CD4-positive, alpha-beta memory T cell (primary cell): ENCODE results near the gene ARG1. TPM values are rescaled to one million over a fixed set of nuclear protein-coding genes. Genes with fewer than 3 reads are reported as not detected.
A peak's percentile ranks its signal among the peaks of the same experiment; 100 is the strongest.

ENCODE experiments used
- CTCF ChIA-PET: fragments of 350-600 bp; sonication (Branson Sonifier 250); formaldehyde crosslinking; loops from one replicate; lab custom pipeline; 2021; ENCODE audit warnings: inconsistent platforms; ENCODE audit not compliant: partially characterized antibody; lab: Charles Lee
- POLR2A ChIA-PET: fragments of 350-600 bp; sonication (Branson Sonifier 250); formaldehyde crosslinking; loops from one replicate; lab custom pipeline; 2021; ENCODE audit not compliant: partially characterized antibody; lab: Charles Lee
- DNase-seq, 5 donors: peaks; one replicate each; pipeline versions ENCODE4 v3.0.0 to v3.0.0-alpha.2; 2020 to 2022; ENCODE audit warnings: mixed read lengths in 1 of 5
- H3K27ac ChIP-seq: one replicate; pipeline ENCODE4 v1.7.0; 2013; ENCODE audit warnings: low read depth, low read length
- H3K27me3 ChIP-seq: 2 replicates; pipeline ENCODE4 v1.7.0; 2013; ENCODE audit warnings: mild to moderate bottlenecking, low read length, moderate library complexity; ENCODE audit not compliant: insufficient read depth
- H3K36me3 ChIP-seq: 2 replicates; pipeline ENCODE4 v1.7.0; 2013; ENCODE audit warnings: mild to moderate bottlenecking, low read length, moderate library complexity; ENCODE audit not compliant: insufficient read depth
- H3K4me1 ChIP-seq: 2 replicates; pipeline ENCODE4 v1.7.0; 2013; ENCODE audit warnings: mild to moderate bottlenecking, low read length, moderate library complexity; ENCODE audit not compliant: insufficient read depth
- H3K4me3 ChIP-seq, 2 donors: one replicate each; pipeline ENCODE4 v1.7.0; 2013; ENCODE audit warnings: low read length in 2 of 2, mild to moderate bottlenecking in 1 of 2
- H3K9me3 ChIP-seq, 2 donors: one replicate each; pipeline ENCODE4 v1.7.0; 2013; ENCODE audit warnings: low read length in 2 of 2, control low read depth in 1 of 2; ENCODE audit not compliant: control insufficient read depth in 1 of 2
- H3K27ac Mint-ChIP-seq, 7 donors: one replicate each; pipeline ENCODE4 v1.8.0; 2020 to 2021; ENCODE audit warnings: mixed read lengths in 7 of 7, mild to moderate bottlenecking in 6 of 7, inconsistent platforms in 3 of 7, moderate library complexity in 3 of 7
- H3K27me3 Mint-ChIP-seq, 2 donors: one replicate each; pipeline ENCODE4 v1.8.0; 2020 to 2021; ENCODE audit warnings: mixed read lengths in 2 of 2
- H3K36me3 Mint-ChIP-seq, 2 donors: one replicate each; pipeline ENCODE4 v1.8.0; 2020 to 2021; ENCODE audit warnings: mixed read lengths in 2 of 2, inconsistent platforms in 1 of 2, mild to moderate bottlenecking in 1 of 2
- H3K4me1 Mint-ChIP-seq, 4 donors: one replicate each; pipeline ENCODE4 v1.8.0; 2020 to 2021; ENCODE audit warnings: mixed read lengths in 4 of 4, mild to moderate bottlenecking in 1 of 4
- H3K4me3 Mint-ChIP-seq, 8 donors: one replicate each; pipeline ENCODE4 v1.8.0; 2020 to 2021; ENCODE audit warnings: mixed read lengths in 8 of 8, mild to moderate bottlenecking in 7 of 8, moderate library complexity in 6 of 8, inconsistent platforms in 3 of 8
- H3K9me3 Mint-ChIP-seq, 8 donors: one replicate each; pipeline ENCODE4 v1.8.0; 2020 to 2021; ENCODE audit warnings: mixed read lengths in 8 of 8, mild to moderate bottlenecking in 5 of 8, inconsistent platforms in 3 of 8, moderate library complexity in 1 of 8
- intact Hi-C: fragments of 100-400 bp; cut with micrococcal nuclease; formaldehyde crosslinking; loops from one replicate; pipeline ENCODE4 v1.15.1; 2023
- polyA plus RNA-seq, 2 donors: library from polyadenylated mRNA; unstranded; fragments of 300-500 nt; fragmentation: Illumina TruSeq; gene quantifications; one replicate each; pipeline ENCODE4 v1.2.3, GENCODE V29; 2021
- total RNA-seq, 2 experiments: library from RNA; stranded (reverse); gene quantifications; one replicate each; pipeline ENCODE4 v1.2.3, GENCODE V29; 2021

ARG1 gene
- total and polyA plus RNA-seq, 4 experiments from 2014 or later: 1.0 TPM; not detected in 3

GRCh38 chr6:131597446-131597845, 24.4 kb downstream of the ARG1 start:
- intact Hi-C loops: loop anchor here (1.0 to 2.0 kb wide), 2 partner anchors 399 to 712 kb away; no protein-coding TSS in a partner anchor
- Histone ChIP-seq H3K9me3 (no peaks in the 10 kb centered on the region), H3K27me3 (no peaks in the 10 kb centered on the region), H3K4me1 (no peaks in the 10 kb centered on the region), H3K27ac (no peak overlapping the region), H3K4me3 (no peak overlapping the region), H3K36me3 (peaks cover 56% of the 10 kb centered on the region)
- peaks cover 57 to 79% of the 10 kb centered on the region in 2 donors for H3K36me3 Mint-ChIP-seq
- no peak overlapping the region for H3K4me3 Mint-ChIP-seq
- no peaks in the 10 kb centered on the region for H3K27me3 Mint-ChIP-seq
- ChIA-PET CTCF (interaction anchor here (0.7 to 1.2 kb wide), 6 partner anchors 16 to 713 kb away, joined by 3 to 8 read pairs (median 3); partner anchors contain the start of gene MED23), POLR2A (no interaction called here)
- peak in 2 of 5 donors; percentile 8 to 11 for DNase-seq
- H3K27ac Mint-ChIP-seq: no peak overlapping the region
- peaks cover 0 to 2% (median under 1%) of the 10 kb centered on the region in 4 donors for H3K4me1 Mint-ChIP-seq
- no peaks in the 10 kb centered on the region for H3K9me3 Mint-ChIP-seq

DNA sequence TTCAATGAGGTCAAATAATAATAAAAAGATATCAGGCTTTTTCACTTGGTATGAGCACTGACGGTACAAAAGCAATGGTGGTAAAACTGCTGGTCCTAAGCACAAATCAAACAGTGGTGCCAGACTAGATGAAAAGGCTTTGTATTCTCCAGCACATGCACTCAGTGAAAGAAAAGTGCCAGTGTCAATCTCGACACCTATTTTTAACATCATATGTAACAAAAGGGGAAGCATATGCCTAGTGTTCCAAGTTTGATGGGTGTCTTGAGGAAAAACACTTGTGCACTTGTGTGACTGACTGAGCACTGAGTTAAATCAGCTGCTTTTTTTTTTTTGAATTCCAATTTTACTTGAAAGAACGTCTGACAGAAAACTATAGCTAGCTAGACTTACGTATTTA, 27.7 kb downstream of the ARG1 start:
- H3K36me3 Mint-ChIP-seq: peaks cover 49 to 76% of the 10 kb centered on the region in 2 donors
- H3K27ac Mint-ChIP-seq: no peak overlapping the region
- peaks cover 0 to 2% (median under 1%) of the 10 kb centered on the region in 4 donors for H3K4me1 Mint-ChIP-seq
- H3K27me3 ChIP-seq: no peaks in the 10 kb centered on the region
- intact Hi-C loops: no loop called here
- H3K9me3 Mint-ChIP-seq: no peaks in the 10 kb centered on the region
- no peak overlapping the region for H3K27ac ChIP-seq
- ChIA-PET CTCF (interaction anchor here (0.7 to 3.2 kb wide), 4 partner anchors 9 to 715 kb away, joined by 3 to 12 read pairs (median 6); partner anchors contain the start of gene MED23), POLR2A (no interaction called here)
- no peaks in the 10 kb centered on the region for H3K9me3 ChIP-seq
- no peaks in the 10 kb centered on the region for H3K4me1 ChIP-seq
- H3K4me3 Mint-ChIP-seq: no peak overlapping the region
- no peak for DNase-seq
- H3K36me3 ChIP-seq: peaks cover 48% of the 10 kb centered on the region
- H3K27me3 Mint-ChIP-seq: no peaks in the 10 kb centered on the region
- no peak overlapping the region for H3K4me3 ChIP-seq

GRCh38 chr6:131602781-131603312, 29.8 kb downstream of the ARG1 start:
- CTCF ChIA-PET: interaction anchor here (1.1 to 2.3 kb wide), 2 partner anchors 25 to 718 kb away, joined by 3 to 8 read pairs; partner anchors contain the start of gene MED23
- no peak overlapping the region for H3K27ac Mint-ChIP-seq
- intact Hi-C loops: no loop called here
- no peaks in the 10 kb centered on the region for H3K27me3 ChIP-seq
- DNase-seq: no peak
- peaks cover 51 to 74% of the 10 kb centered on the region in 2 donors for H3K36me3 Mint-ChIP-seq
- POLR2A ChIA-PET: no interaction called here
- peaks cover 57% of the 10 kb centered on the region for H3K36me3 ChIP-seq
- H3K4me1 ChIP-seq: no peaks in the 10 kb centered on the region
- peak overlapping the region in 1 of 8 donors; percentile 6 for H3K4me3 Mint-ChIP-seq
- no peak overlapping the region for H3K4me3 ChIP-seq
- no peak overlapping the region for H3K27ac ChIP-seq
- peaks cover 0 to 2% (median 0%) of the 10 kb centered on the region in 4 donors for H3K4me1 Mint-ChIP-seq
- no peaks in the 10 kb centered on the region for H3K27me3 Mint-ChIP-seq
- no peaks in the 10 kb centered on the region for H3K9me3 ChIP-seq
- H3K9me3 Mint-ChIP-seq: no peaks in the 10 kb centered on the region

GRCh38 chr6:131613296-131613925, 40.4 kb downstream of the ARG1 start:
- POLR2A ChIA-PET: interaction anchor here (1.3 to 3.3 kb wide), 2 partner anchors 14 to 15 kb away, joined by 3 to 16 read pairs; partner anchors contain the start of gene MED23

GRCh38 chr6:131615275-131615674, 42.2 kb downstream of the ARG1 start:
- no peaks in the 10 kb centered on the region for H3K4me1 ChIP-seq
- POLR2A ChIA-PET: interaction anchor here (3.3 kb wide), 1 partner anchor 13 kb away, joined by 16 read pairs; the partner anchor contains the start of gene MED23
- DNase-seq: no peak
- no peak overlapping the region for H3K27ac Mint-ChIP-seq
- no peak overlapping the region for H3K4me3 Mint-ChIP-seq
- no peak overlapping the region for H3K4me3 ChIP-seq
- no peaks in the 10 kb centered on the region for H3K9me3 Mint-ChIP-seq
- no peaks in the 10 kb centered on the region for H3K27me3 Mint-ChIP-seq
- intact Hi-C loops: no loop called here
- CTCF ChIA-PET: no interaction called here
- H3K36me3 Mint-ChIP-seq: peaks cover 46 to 72% of the 10 kb centered on the region in 2 donors
- peaks cover 0 to 5% (median under 1%) of the 10 kb centered on the region in 4 donors for H3K4me1 Mint-ChIP-seq
- peaks cover 67% of the 10 kb centered on the region for H3K36me3 ChIP-seq
- no peaks in the 10 kb centered on the region for H3K9me3 ChIP-seq
- no peak overlapping the region for H3K27ac ChIP-seq
- H3K27me3 ChIP-seq: no peaks in the 10 kb centered on the region

More at GRCh38 chr6:131613296-131613925, 40.4 kb downstream of the ARG1 start:
- intact Hi-C loops: no loop called here
- H3K27ac Mint-ChIP-seq: peak overlapping the region in 1 of 7 donors; percentile 25
- H3K27ac ChIP-seq: no peak overlapping the region
- no peaks in the 10 kb centered on the region for H3K27me3 ChIP-seq
- H3K27me3 Mint-ChIP-seq: no peaks in the 10 kb centered on the region
- no peak overlapping the region for H3K4me3 ChIP-seq
- H3K4me1 Mint-ChIP-seq: peaks cover 0 to 9% (median under 1%) of the 10 kb centered on the region in 4 donors
- no peaks in the 10 kb centered on the region for H3K9me3 Mint-ChIP-seq
- no peaks in the 10 kb centered on the region for H3K9me3 ChIP-seq
- no peak for DNase-seq
- H3K4me1 ChIP-seq: no peaks in the 10 kb centered on the region
- H3K36me3 Mint-ChIP-seq: peaks cover 53 to 73% of the 10 kb centered on the region in 2 donors
- no peak overlapping the region for H3K4me3 Mint-ChIP-seq
- CTCF ChIA-PET: interaction anchor here (1.2 to 6.2 kb wide), 3 partner anchors 13 to 16 kb away, joined by 3 to 45 read pairs (median 12); partner anchors contain the start of gene MED23
- H3K36me3 ChIP-seq: peaks cover 63% of the 10 kb centered on the region

DNA sequence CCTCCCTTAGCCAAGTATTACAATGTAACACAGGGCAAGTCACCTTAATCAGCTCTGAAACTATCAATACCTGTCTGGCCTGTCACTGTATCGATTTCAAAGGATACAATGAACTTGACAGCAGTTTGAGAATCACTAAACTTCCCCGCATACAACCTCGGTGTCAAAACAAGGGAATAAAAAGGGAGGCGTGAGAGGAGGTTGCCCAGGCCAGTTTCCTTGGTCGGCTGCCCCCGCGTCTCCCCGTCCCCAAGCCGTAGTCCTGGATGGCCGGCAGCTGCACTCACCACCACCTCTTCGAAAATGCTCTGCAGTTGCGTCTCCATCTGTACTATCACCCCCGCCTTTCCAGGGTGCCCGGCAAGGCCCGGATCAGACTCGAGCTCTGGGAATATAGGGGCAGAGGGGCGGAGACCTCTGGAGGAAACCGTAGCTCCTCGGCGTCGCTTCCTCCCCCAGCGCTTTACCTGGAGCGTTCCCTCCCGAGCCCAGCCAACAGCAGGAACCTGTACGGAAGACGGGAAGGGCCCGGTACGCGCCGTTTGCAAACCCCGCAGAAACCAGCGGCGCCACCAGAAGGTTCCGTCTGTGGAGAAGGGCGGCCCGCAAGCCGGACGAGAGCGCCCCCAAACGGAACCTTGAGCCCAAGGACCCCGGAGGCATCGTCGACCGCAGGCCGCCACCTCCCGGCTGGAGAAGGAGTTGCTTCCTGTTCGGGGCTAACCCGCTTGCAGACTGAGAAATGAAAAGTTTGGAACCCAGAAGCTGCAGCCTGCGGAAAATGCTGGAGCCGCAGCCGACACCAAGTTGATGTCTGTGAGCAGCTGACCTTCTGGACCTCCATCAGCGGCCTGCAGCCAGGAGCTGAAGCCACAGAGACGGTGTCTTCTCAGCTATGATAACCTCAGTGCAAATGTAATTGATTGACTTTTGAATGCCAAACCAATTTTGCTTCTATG, 55.0 kb downstream of the ARG1 start, which contains the start of gene MED23:
Gene MED23, minus strand, starts transcription at position 519 of the 959 bp plus-strand sequence. Its CDS starts 193 bp downstream, at position 326.
- intact Hi-C loops: loop anchor here (1.0 to 5.0 kb wide), 10 partner anchors 94 to 884 kb away; partner anchors contain the start of genes ENPP1, EPB41L2 and STX7
- no peaks in the 10 kb centered on the region for H3K27me3 ChIP-seq
- peaks cover 19 to 37% (median 32%) of the 10 kb centered on the region in 4 donors for H3K4me1 Mint-ChIP-seq
- H3K27me3 Mint-ChIP-seq: no peaks in the 10 kb centered on the region
- peak within 1 kb of the TSS; percentile 48 to 93 for H3K4me3 ChIP-seq
- peak within 1 kb of the TSS; percentile 70 for H3K27ac ChIP-seq
- POLR2A ChIA-PET: interaction anchor here (0.6 to 3.0 kb wide), 12 partner anchors 11 to 1617 kb away, joined by 3 to 17 read pairs (median 4); partner anchors contain the start of gene EPB41L2
- H3K4me1 ChIP-seq: peaks cover 26% of the 10 kb centered on the region
- peak; percentile 88 to 95 (median 91) for DNase-seq
- H3K36me3 Mint-ChIP-seq: peaks cover 11 to 30% of the 10 kb centered on the region in 2 donors
- CTCF ChIA-PET: interaction anchor here (0.6 to 5.2 kb wide), 48 partner anchors 9 to 885 kb away, joined by 3 to 68 read pairs (median 4); partner anchors contain the start of genes ENPP3 and STX7
- H3K9me3 ChIP-seq: no peaks in the 10 kb centered on the region
- H3K36me3 ChIP-seq: peaks cover 24% of the 10 kb centered on the region
- no peaks in the 10 kb centered on the region for H3K9me3 Mint-ChIP-seq
- peak within 1 kb of the TSS; percentile 88 to 97 (median 93) for H3K27ac Mint-ChIP-seq
- peak within 1 kb of the TSS; percentile 96 to 99 (median 98) for H3K4me3 Mint-ChIP-seq
